ENCODE data around the gene FARP1.

- TF ChIP-seq CTCF (conservative IDR thresholded peaks at IDR 0.05; ENCODE audit: low read length) (no peak), EZH2phosphoT487 (IDR thresholded peaks at IDR 0.05; ENCODE audit: borderline replicate concordance, low read depth, low read length) (no peak)
These were observed 289.7 kb downstream of the FARP1 start for GRCh38 chr13:98432638-98433037.
